OCI-M2 (cell line): ENCODE data around the gene SMYD1.

Source experiments
- DNase-seq: peaks from one replicate; lab custom pipeline; 2025; ENCODE audit not compliant: unreplicated experiment; lab: John Stamatoyannopoulos, UW

Gene SMYD1

GRCh38 chr2:88139804-88140203 is 72.2 kb downstream of the SMYD1 start:
- no peak for DNase-seq

GRCh38 chr2:88141952-88142351 is 74.3 kb downstream of the SMYD1 start:
- DNase-seq: no peak

GRCh38 chr2:88144271-88144670 is 76.6 kb downstream of the SMYD1 start:
- DNase-seq: no peak

- DNase-seq: no peak
Observed at GRCh38 chr2:88144914-88145497, 77.4 kb downstream of the SMYD1 start.

- no peak for DNase-seq
Observed at GRCh38 chr2:88146590-88146989, 79.0 kb downstream of the SMYD1 start.

GRCh38 chr2:88147145-88147544 is 79.5 kb downstream of the SMYD1 start:
- DNase-seq: no peak

GRCh38 chr2:88148929-88149438 is 81.4 kb downstream of the SMYD1 start:
- DNase-seq: no peak

- no peak for DNase-seq
Observed at GRCh38 chr2:88159481-88159880, 91.9 kb downstream of the SMYD1 start.

- DNase-seq: no peak
Observed at GRCh38 chr2:88159955-88160415, 92.4 kb downstream of the SMYD1 start.

GRCh38 chr2:88160517-88160916 is 92.9 kb downstream of the SMYD1 start:
- DNase-seq: no peak

- no peak for DNase-seq
Observed at GRCh38 chr2:88161446-88162244, 94.0 kb downstream of the SMYD1 start.
